Fibroblast of villous mesenchyme (primary cell): ENCODE results near the gene EDARADD. TPM values are rescaled to one million over a fixed set of nuclear protein-coding genes. Genes with fewer than 3 reads are reported as not detected.

Experiments
- DNase-seq: peaks from one replicate; pipeline ENCODE4 v3.0.0-alpha.2; 2010; ENCODE audit warnings: low read depth
- H3K4me3 ChIP-seq: 2 replicates; pipeline ENCODE4 v1.5.1; 2011; ENCODE audit warnings: low read depth, mild to moderate bottlenecking, low read length
- total RNA-seq: library from RNA; depleted of rRNA; stranded (reverse); fragments of >200 nt; gene quantifications from 2 replicates; pipeline ENCODE4 v1.2.3, GENCODE V29; 2012
- TF ChIP-seq, protein P1 (sequence below): IDR thresholded peaks from 2 replicates; pipeline ENCODE4 v1.5.1; 2012; ENCODE audit warnings: low read depth, mild to moderate bottlenecking, low read length; ENCODE audit not compliant: insufficient read depth

The EDARADD gene
- total RNA-seq, 1 donor = 0.43 TPM

DNA sequence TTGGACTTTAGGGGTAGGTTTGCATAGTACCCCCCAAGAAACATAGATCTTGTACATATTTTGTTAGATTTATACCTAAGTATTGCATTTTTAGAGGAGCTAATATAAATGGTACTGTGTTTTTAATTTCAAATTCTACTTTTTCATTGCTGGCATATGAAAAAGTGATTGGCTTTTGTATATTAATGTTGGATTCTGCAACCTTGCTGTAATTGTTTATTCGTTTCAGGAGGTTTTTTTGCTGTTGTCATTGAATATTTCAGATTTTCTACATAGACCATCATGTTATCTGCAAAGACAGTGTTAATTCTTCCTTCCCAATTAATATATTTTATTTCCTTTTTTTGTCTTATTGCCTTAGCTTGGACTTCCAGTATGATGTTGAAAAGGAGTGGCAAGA is 23.0 kb upstream of the EDARADD start:
- TF ChIP-seq, protein P1, sequence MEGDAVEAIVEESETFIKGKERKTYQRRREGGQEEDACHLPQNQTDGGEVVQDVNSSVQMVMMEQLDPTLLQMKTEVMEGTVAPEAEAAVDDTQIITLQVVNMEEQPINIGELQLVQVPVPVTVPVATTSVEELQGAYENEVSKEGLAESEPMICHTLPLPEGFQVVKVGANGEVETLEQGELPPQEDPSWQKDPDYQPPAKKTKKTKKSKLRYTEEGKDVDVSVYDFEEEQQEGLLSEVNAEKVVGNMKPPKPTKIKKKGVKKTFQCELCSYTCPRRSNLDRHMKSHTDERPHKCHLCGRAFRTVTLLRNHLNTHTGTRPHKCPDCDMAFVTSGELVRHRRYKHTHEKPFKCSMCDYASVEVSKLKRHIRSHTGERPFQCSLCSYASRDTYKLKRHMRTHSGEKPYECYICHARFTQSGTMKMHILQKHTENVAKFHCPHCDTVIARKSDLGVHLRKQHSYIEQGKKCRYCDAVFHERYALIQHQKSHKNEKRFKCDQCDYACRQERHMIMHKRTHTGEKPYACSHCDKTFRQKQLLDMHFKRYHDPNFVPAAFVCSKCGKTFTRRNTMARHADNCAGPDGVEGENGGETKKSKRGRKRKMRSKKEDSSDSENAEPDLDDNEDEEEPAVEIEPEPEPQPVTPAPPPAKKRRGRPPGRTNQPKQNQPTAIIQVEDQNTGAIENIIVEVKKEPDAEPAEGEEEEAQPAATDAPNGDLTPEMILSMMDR = no peak
- H3K4me3 ChIP-seq = no peak overlapping the region
- DNase-seq = no peak

DNA sequence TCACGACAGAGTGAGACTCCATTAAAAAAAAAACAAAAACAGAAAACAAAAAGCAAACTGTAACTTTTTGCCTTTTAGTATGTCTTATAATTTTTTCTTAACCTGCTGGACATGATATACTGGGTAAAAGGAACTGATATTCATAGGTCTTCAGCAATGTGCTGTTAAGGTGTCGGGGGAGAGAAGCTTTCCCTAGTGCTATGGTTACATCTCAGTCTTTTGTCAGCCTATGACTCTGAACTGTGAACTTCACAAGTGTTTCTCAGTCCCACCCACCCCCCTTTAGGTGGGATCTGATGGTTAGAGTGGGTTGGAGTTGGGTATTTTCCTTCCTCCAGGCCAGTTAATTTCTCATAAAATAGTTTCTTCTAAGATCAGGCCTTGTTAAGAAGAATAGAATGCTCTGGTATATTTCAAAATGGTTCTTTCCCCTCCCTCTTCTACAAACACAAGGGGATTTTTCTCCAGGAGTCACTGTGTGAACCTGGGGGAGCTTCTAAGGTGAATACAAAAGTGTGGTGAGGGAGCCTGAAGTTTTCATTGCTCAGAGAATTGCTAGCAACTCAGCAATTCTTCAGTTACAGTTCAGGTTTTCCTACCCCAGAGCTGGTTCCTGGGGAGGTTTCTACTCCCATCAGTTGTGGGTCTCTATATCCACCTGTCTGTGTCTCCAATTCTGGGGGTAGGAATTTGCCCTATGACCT is 16.1 kb upstream of the EDARADD start:
- no peak overlapping the region for H3K4me3 ChIP-seq
- no peak for DNase-seq
- TF ChIP-seq, protein P1 = no peak

DNA sequence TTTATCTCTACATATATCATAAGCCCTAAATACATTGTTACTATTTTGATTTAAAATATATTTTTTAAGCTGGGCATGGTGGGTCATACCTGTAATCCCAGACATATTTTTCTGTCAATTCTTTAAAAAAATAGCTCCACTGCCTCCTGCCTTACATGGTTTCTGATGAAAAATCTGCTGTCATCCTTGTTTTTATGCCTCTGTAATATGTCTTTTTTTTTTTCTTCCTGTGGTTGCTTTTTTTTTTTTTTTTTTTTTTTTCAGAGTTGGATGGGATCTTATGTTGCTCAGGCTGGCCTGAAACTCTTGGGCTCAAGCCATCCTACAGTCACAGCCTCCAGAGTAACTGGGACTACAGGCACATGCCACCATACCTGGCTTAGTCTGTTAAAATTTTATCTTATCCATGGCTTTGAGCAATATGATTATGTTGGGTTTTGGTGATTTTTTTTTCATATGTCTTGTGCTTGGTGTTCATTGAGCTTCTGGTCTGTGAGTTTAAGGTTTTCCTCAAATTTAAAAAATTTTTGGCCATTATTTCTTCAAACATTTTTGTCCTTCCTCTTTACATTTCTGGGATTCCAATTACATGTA is 12.4 kb upstream of the EDARADD start:
- DNase-seq = no peak
- TF ChIP-seq, protein P1 = no peak
- no peak overlapping the region for H3K4me3 ChIP-seq

DNA sequence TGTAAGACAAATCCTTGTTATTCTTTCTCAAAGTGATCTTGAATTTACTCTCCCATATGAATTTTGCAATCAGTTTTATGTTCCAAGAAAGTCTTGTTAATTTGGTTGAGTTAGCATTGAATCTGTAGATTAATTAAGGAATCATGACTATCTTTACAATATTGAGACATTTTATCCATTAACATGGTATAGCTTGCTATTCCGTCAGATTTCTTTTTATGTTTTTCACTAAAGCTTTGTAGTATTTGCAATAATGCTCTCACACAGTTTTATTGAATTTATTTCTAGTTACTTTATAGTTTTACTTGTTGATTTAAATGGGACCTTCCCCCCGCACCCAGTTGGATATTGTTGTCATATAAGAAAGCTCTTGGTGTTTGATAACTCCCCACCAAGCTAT is 5.8 kb upstream of the EDARADD start:
- TF ChIP-seq, protein P1 = no peak
- DNase-seq = no peak
- H3K4me3 ChIP-seq = no peak overlapping the region

DNA sequence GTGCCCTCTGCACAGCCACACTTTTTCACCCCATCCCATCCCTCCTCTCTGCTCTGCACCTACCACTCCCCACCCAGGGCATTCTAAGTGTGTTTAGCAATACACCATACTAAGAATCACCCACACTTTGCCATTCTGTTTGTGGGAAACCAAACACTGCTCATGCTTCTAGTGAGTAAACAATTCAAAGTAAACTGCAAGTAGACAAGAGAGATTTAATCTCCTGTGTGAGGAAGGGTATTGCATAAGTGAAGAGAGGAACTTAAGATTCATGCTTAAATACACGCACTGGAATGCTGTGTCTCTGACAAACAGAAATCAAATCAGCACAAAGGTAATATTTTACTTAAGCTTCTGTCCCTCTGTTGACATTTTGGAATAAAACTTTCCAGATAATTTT is 4.8 kb upstream of the EDARADD start:
- DNase-seq = peak; percentile 3
- TF ChIP-seq, protein P1 = no peak
- H3K4me3 ChIP-seq = no peak overlapping the region

DNA sequence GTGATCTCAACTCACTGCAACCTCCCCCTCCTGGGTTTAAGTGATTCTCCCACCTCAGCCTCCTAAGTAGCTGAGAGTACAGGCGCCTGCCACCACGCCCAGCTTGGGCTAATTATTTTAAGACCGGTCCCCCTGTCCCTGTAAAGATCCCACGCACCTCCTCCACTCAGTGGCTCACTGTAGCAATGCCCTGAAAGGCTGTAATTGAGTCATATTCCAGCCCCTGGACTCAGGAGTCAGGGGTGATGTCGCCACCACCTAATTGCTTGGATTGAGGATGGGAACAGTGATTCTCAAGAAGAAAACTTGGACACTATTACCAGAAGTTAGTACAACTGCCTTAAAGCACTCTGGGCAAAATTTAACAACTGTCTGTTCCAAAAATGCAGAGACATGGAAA is 3.1 kb upstream of the EDARADD start:
- TF ChIP-seq, protein P1 = no peak

More for the DNA sequence above, 3.1 kb upstream of the EDARADD start:
- H3K4me3 ChIP-seq = no peak overlapping the region
- DNase-seq = no peak
